ENCODE results near the gene TNIP3. TPM values are rescaled to one million over a fixed set of nuclear protein-coding genes. Genes with fewer than 3 reads are reported as not detected.

The TNIP3 gene
- total RNA-seq, 1 donor, result 0.73 TPM

- no peak overlapping the region for H3K4me3 ChIP-seq (ENCODE audit: low read length)
- H3K4me1 ChIP-seq (ENCODE audit: insufficient read depth, low read length), result no peaks in the 10 kb centered on the region
- H3K27me3 ChIP-seq (ENCODE audit: insufficient read depth, low read length), result no peaks in the 10 kb centered on the region
- H3K9me3 ChIP-seq (ENCODE audit: low read depth, low read length), result no peaks in the 10 kb centered on the region
Observed at GRCh38 chr4:121129606-121130325, 34.4 kb downstream of the TNIP3 start.

- Histone ChIP-seq H3K27me3 (ENCODE audit: insufficient read depth, low read length) (no peaks in the 10 kb centered on the region), H3K9me3 (ENCODE audit: low read depth, low read length) (no peaks in the 10 kb centered on the region), H3K4me1 (ENCODE audit: insufficient read depth, low read length) (no peaks in the 10 kb centered on the region)
Observed at GRCh38 chr4:121127100-121127499, 37.0 kb downstream of the TNIP3 start.

GRCh38 chr4:121126449-121127006 is 37.6 kb downstream of the TNIP3 start:
- Histone ChIP-seq H3K4me3 (ENCODE audit: low read length) (no peak overlapping the region), H3K9me3 (ENCODE audit: low read depth, low read length) (no peaks in the 10 kb centered on the region), H3K4me1 (ENCODE audit: insufficient read depth, low read length) (no peaks in the 10 kb centered on the region), H3K27me3 (ENCODE audit: insufficient read depth, low read length) (no peaks in the 10 kb centered on the region)

More at GRCh38 chr4:121127100-121127499, 37.0 kb downstream of the TNIP3 start:
- no peak overlapping the region for H3K4me3 ChIP-seq (ENCODE audit: low read length)

- H3K9me3 ChIP-seq (ENCODE audit: low read depth, low read length), result no peaks in the 10 kb centered on the region
- H3K27me3 ChIP-seq (ENCODE audit: insufficient read depth, low read length), result no peaks in the 10 kb centered on the region
- no peaks in the 10 kb centered on the region for H3K4me1 ChIP-seq (ENCODE audit: insufficient read depth, low read length)
- H3K4me3 ChIP-seq (ENCODE audit: low read length), result no peak overlapping the region
Observed at GRCh38 chr4:121125498-121125885, 38.6 kb downstream of the TNIP3 start.

GRCh38 chr4:121122661-121123060 is 41.5 kb downstream of the TNIP3 start:
- Histone ChIP-seq H3K4me3 (ENCODE audit: low read length) (no peak overlapping the region), H3K4me1 (ENCODE audit: insufficient read depth, low read length) (no peaks in the 10 kb centered on the region), H3K9me3 (ENCODE audit: low read depth, low read length) (no peaks in the 10 kb centered on the region), H3K27me3 (ENCODE audit: insufficient read depth, low read length) (no peaks in the 10 kb centered on the region)

GRCh38 chr4:121119715-121120114 is 44.4 kb downstream of the TNIP3 start:
- Histone ChIP-seq H3K4me3 (ENCODE audit: low read length) (no peak overlapping the region), H3K9me3 (ENCODE audit: low read depth, low read length) (no peaks in the 10 kb centered on the region), H3K27me3 (ENCODE audit: insufficient read depth, low read length) (no peaks in the 10 kb centered on the region), H3K4me1 (ENCODE audit: insufficient read depth, low read length) (no peaks in the 10 kb centered on the region)

GRCh38 chr4:121118344-121118743 is 45.8 kb downstream of the TNIP3 start:
- no peaks in the 10 kb centered on the region for H3K27me3 ChIP-seq (ENCODE audit: insufficient read depth, low read length)
- H3K4me1 ChIP-seq (ENCODE audit: insufficient read depth, low read length), result no peaks in the 10 kb centered on the region
- H3K4me3 ChIP-seq (ENCODE audit: low read length), result no peak overlapping the region
- H3K9me3 ChIP-seq (ENCODE audit: low read depth, low read length), result no peaks in the 10 kb centered on the region

GRCh38 chr4:121114756-121115155 is 49.4 kb downstream of the TNIP3 start:
- Histone ChIP-seq H3K4me3 (ENCODE audit: low read length) (no peak overlapping the region), H3K27me3 (ENCODE audit: insufficient read depth, low read length) (no peaks in the 10 kb centered on the region), H3K4me1 (ENCODE audit: insufficient read depth, low read length) (no peaks in the 10 kb centered on the region), H3K9me3 (ENCODE audit: low read depth, low read length) (no peaks in the 10 kb centered on the region)

GRCh38 chr4:121112530-121112929 is 51.6 kb downstream of the TNIP3 start:
- no peaks in the 10 kb centered on the region for H3K27me3 ChIP-seq (ENCODE audit: insufficient read depth, low read length)
- H3K9me3 ChIP-seq (ENCODE audit: low read depth, low read length), result no peaks in the 10 kb centered on the region
- H3K4me1 ChIP-seq (ENCODE audit: insufficient read depth, low read length), result no peaks in the 10 kb centered on the region
- H3K4me3 ChIP-seq (ENCODE audit: low read length), result no peak overlapping the region

- no peaks in the 10 kb centered on the region for H3K4me1 ChIP-seq (ENCODE audit: insufficient read depth, low read length)
- H3K27me3 ChIP-seq (ENCODE audit: insufficient read depth, low read length), result peaks cover 15% of the 10 kb centered on the region
- H3K4me3 ChIP-seq (ENCODE audit: low read length), result no peak overlapping the region
- no peaks in the 10 kb centered on the region for H3K9me3 ChIP-seq (ENCODE audit: low read depth, low read length)
Observed at GRCh38 chr4:121108557-121108956, 55.6 kb downstream of the TNIP3 start.

GRCh38 chr4:121107507-121107906 is 56.6 kb downstream of the TNIP3 start:
- Histone ChIP-seq H3K27me3 (ENCODE audit: insufficient read depth, low read length) (peaks cover 16% of the 10 kb centered on the region), H3K4me3 (ENCODE audit: low read length) (no peak overlapping the region), H3K9me3 (ENCODE audit: low read depth, low read length) (no peaks in the 10 kb centered on the region), H3K4me1 (ENCODE audit: insufficient read depth, low read length) (no peaks in the 10 kb centered on the region)

GRCh38 chr4:121100093-121100775 is 63.9 kb downstream of the TNIP3 start:
- peaks cover 12% of the 10 kb centered on the region for H3K27me3 ChIP-seq (ENCODE audit: insufficient read depth, low read length)
- no peaks in the 10 kb centered on the region for H3K9me3 ChIP-seq (ENCODE audit: low read depth, low read length)
- H3K4me3 ChIP-seq (ENCODE audit: low read length), result no peak overlapping the region
- no peaks in the 10 kb centered on the region for H3K4me1 ChIP-seq (ENCODE audit: insufficient read depth, low read length)

GRCh38 chr4:121098266-121098665 is 65.9 kb downstream of the TNIP3 start:
- H3K9me3 ChIP-seq (ENCODE audit: low read depth, low read length), result no peaks in the 10 kb centered on the region
- H3K4me1 ChIP-seq (ENCODE audit: insufficient read depth, low read length), result peaks cover 4% of the 10 kb centered on the region
- peaks cover 6% of the 10 kb centered on the region for H3K27me3 ChIP-seq (ENCODE audit: insufficient read depth, low read length)
- H3K4me3 ChIP-seq (ENCODE audit: low read length), result no peak overlapping the region

GRCh38 chr4:121096629-121097028 is 67.5 kb downstream of the TNIP3 start:
- H3K4me3 ChIP-seq (ENCODE audit: low read length), result no peak overlapping the region
- H3K9me3 ChIP-seq (ENCODE audit: low read depth, low read length), result no peaks in the 10 kb centered on the region
- H3K4me1 ChIP-seq (ENCODE audit: insufficient read depth, low read length), result peaks cover 4% of the 10 kb centered on the region
- H3K27me3 ChIP-seq (ENCODE audit: insufficient read depth, low read length), result no peaks in the 10 kb centered on the region

- Histone ChIP-seq H3K9me3 (ENCODE audit: low read depth, low read length) (no peaks in the 10 kb centered on the region), H3K27me3 (ENCODE audit: insufficient read depth, low read length) (no peaks in the 10 kb centered on the region), H3K4me3 (ENCODE audit: low read length) (no peak overlapping the region), H3K4me1 (ENCODE audit: insufficient read depth, low read length) (peaks cover 4% of the 10 kb centered on the region)
Observed at GRCh38 chr4:121096191-121096590, 67.9 kb downstream of the TNIP3 start.

Measured in mononuclear cell (primary cell).